ENCODE measurements around the gene SLC16A5.
"Not testable (repeated sequence)": the region's sequence is repeated elsewhere in the genome, so short reads cannot be mapped to it uniquely, and the experiment has no call there.

Gene SLC16A5

DNA sequence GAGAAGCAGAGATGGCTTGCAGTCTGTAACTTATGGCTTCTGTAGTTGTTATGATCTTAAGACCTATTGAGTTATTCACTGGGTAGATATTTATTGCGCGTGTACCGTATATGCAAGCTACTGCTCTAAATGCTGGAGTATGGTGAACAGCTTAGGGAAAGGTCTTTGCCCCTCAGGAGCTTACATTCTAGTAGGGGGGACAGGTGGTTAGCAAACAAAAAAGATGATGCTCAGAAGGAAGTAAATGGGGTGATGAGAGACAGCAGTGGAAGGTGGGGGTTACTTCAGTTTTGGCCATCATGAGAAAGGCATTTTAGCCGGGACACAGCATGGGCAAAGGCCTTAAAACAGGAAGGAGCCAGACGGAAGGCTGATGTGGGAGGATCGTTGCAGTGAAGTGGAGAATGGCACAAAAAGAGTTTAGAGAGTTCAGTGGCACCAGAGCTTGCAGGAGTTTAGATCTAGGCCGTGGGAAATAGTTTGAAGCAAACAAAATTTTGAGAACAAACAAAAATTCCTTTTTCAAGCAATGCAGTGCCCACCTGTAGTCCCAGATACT lies 24.1 kb downstream of the SLC16A5 start:
- DNase-seq (ENCODE audit: low spot score) = no peak

GRCh38 chr17:75113798-75114551 lies 26.2 kb downstream of the SLC16A5 start:
- DNase-seq (ENCODE audit: low spot score) = peak; percentile 91

DNA sequence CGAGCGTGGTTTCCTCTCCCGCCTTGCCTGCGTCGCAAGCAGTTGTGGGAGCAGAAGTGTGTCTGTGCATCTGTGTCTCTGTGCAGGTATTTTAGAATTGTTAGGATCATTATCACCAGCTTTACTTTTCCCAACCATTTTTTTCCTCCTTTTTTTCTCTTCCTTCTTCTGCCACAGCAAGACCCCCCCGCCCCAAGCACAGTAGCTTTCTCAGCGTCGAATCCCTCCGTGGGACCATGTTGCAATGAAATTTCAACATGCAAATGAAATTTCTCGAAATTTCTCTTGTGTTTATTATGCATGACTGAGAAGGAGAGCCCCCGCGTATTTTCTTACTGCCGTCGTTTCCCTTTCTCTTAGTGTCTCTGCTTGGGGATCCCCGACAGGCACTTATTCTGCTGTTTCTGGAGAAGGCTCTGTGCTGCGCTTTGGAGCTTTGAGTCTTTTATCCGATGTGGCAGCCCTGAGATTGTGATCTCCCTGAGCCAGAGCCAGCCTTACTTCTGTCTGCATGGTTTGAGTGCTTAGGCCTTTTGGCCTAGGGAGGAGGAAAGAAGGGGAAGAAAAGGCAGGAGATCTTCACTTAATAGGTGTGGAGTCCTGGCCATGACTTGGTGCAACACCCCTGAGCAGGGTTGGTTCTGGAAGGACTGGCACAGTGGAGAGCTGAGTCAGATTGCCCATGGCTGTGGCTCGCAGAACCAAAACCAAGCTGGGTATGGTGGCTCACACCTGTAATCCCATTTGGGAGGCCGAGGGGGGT lies 27.0 kb downstream of the SLC16A5 start:
- no peak for DNase-seq (ENCODE audit: low spot score)

GRCh38 chr17:75115555-75115954 lies 27.8 kb downstream of the SLC16A5 start:
- DNase-seq (ENCODE audit: low spot score) = no peak

DNA sequence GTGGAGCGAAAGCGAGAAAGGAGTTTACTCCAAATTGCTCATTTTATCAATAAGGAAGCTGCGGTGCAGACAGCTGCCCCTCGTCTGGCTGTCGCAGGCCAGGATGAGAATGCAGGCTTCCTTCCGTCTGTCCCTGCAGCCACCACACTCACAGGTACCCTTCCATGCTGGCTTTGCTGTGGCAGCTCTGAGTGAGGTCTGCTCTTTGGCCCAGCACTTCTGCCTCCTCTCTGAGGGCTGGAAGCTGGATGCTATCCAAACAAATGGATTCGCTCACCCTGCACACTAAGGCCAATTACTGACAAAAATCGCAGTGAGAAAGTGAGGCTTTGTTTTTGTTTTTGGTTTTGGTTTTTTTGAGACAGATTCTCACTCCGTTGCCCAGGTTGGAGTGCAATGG lies 29.0 kb downstream of the SLC16A5 start:
- no peak for DNase-seq (ENCODE audit: low spot score)

GRCh38 chr17:75118307-75118706 lies 30.6 kb downstream of the SLC16A5 start:
- DNase-seq (ENCODE audit: low spot score) = no peak

GRCh38 chr17:75124041-75124818 lies 36.5 kb downstream of the SLC16A5 start:
- no peak for DNase-seq (ENCODE audit: low spot score)

- no peak for DNase-seq (ENCODE audit: low spot score)
Measured at GRCh38 chr17:75124819-75125162, 37.0 kb downstream of the SLC16A5 start.

DNA sequence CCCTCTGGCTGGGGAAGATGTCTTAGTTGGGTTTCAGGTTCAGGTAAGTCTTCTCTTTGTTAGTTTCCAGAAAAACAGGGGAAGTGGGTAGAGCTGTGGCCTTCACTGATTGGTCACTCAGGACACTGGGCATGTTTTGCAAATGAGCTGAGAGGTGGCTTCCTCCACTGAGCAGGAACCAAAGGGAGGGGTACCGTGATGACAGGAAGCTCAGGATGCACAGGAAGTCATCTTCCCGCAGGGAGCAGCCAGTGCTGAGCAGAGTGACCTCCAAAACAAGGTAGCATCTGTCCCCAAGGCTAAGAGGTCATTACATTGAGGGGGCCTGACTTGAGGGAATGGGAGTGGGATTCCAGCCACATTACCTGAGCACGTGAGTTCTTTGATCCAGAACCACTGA lies 38.2 kb downstream of the SLC16A5 start:
- DNase-seq (ENCODE audit: low spot score) = no peak

DNA sequence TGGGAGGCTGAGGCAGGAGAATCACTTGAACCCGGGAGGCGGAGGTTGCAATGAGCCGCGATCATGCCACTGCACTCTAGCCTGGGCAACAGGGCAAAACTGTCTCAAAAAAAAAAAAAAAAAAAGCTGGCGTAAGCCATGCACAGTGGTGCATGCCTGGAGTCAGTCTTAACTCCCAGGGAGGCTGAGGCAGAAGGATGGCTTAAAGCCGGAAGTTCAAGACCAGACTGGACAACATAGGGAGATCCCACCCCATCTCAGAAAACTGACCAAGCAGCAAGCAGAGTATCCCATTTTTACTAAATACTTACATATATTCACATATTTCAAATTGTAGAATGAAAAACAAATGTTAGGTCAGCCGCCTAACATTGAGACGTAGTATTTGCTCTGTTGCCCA lies 39.2 kb downstream of the SLC16A5 start:
- DNase-seq (ENCODE audit: low spot score) = no peak

DNA sequence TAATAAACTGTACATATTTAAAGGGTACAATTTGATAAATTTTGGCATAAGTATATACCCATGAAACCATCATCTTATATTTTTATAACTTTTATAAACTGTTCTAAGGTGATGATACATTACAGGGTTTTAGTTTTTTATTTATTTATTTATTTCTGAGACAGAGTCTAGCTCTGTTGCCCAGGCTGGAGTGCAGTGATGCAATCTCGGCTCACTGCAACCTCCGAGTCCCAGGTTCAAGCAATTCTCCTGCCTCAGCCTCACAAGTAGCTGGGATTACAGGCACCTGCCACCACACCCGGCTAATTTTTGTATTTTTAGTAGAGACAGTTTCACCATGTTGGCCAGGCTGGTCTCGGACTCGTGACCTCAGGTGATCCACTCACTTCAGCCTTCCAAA lies 40.2 kb downstream of the SLC16A5 start:
- DNase-seq (ENCODE audit: low spot score) = not testable (repeated sequence)

DNA sequence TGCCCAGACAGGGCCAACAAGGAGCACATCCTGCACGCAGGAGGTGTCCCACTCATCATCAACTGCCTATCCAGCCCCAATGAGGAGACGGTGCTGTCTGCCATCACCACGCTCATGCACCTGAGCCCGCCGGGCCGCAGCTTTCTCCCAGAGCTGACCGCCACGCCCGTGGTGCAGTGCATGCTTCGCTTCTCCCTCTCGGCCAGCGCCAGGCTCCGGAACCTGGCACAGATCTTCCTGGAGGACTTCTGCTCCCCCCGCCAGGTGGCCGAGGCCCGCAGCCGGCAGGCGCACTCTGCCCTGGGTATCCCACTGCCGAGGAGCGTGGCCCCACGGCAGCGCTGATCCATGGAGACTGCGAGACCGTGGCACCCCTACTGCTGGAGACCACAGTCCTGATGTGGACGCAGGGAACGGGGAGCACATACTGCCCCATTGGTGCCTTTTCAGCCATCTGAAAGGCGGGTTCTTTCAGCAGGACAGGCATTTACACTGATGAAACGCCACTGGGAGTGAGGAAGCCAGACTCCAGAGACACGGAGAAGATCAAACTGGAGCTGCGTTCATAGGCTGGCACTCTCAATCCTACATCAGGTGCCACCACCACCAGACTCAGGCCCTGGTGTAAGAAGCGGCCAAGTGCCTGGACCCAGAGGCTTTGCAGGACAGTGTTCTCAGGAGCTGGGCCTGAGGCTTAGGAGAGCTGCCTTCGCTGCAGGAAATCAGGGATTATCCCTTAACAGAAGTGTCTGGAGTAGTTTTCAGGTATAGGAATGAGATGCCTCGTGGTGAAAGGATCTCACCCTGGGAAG lies 41.1 kb downstream of the SLC16A5 start:
- no peak for DNase-seq (ENCODE audit: low spot score)

DNA sequence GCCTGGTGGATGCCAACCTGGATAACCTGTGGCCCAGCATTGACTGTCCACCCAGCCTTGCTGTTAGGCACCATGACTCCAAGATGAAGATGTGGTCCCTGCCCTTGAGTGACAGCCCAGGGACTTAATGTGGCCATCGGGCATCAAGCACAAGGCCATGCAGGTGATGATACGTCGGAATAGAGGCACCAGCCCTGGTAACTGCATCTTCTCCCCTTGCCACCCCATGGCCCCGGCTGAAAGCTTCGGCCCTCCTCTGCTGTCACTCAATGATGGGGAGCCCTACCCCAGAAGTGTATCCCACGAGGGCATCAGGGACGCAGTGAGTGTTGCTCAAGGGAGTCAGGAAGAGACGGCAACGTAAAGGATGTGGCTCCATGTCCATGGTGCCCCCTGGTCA lies 41.8 kb downstream of the SLC16A5 start:
- DNase-seq (ENCODE audit: low spot score) = no peak

GRCh38 chr17:75130059-75130631 lies 42.4 kb downstream of the SLC16A5 start:
- no peak for DNase-seq (ENCODE audit: low spot score)

DNA sequence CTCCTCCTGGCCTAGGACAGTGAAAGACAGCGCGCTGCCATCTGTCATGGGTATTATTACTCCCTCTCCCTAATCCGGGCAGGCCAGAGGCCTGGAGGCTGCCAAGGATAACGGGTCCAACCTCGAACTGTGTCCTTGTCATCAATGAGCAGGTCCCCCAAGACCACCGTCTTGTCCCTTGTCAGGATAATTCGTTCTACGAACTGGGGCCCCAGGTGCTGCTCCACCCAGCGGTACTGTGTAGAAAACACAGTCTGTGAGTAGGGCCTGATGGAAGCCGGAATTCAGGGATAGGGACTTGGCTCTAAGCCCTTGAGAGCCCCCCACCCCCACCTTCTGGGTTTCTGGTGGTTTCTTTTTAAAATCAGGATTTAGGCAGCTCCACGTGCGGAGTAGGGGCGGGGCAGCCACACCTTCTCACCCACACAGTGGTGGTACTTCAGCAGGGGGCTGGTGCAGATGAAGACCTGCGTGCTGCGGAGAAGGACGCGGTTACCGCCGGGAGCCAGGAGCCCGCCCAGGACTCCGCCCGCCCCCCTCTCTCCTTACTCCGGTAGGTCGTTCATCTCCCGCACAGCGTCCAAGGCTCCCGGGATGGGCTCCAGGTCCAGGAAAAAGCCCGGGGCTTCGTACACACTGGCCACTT lies 43.0 kb downstream of the SLC16A5 start:
- DNase-seq (ENCODE audit: low spot score) = no peak

- peak; percentile 71 for DNase-seq (ENCODE audit: low spot score)
Measured at GRCh38 chr17:75131278-75132017, 43.7 kb downstream of the SLC16A5 start, which contains the start of gene NT5C. Gene NT5C (minus strand): TSS chr17:75131742. CDS start chr17:75131707, 35 bp downstream.

DNA sequence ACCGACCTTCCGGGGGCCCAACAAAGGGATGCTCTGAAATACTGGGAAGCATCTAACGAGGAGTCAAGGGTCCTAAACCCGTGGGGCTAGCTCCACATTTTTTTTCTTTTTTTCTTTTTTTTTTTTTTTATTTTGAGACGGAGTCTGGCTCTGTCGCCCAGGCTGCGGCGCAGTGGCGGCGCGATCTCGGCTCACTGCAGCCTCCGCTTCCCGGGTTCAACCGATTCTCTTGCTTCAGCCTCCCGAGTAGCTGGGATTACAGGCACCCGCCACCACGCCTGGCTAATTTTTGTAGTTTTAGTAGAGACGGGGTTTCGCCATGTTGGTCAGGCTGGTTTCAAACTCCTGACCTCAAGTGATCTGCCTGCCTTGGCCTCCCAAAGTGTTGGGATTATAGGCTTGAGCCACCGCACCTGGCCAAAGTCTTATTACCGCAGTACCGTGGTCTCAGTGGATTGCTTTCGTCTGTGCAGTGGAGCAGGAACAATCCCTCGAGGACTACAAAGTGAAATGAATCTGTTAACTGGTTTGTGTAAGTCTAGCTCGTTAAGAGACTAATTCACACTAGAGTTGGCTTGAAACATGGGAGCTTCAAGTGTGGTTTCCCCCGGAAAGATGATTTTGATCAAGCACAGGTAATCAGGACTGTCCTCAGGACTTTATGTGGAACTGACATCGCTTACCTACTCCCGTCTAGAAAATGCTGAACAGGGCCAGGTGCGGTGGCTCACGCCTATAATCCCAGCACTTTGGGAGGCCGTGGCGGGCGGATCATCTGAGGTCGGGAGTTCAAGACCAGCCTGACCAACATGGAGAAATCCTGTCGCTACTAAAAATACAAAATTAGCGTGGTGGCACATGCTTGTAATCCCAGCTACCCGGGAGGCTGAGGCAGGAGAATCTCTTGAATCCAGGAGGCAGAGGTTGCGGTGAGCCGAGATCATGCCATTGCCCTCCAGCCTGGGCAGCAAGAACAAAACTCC lies 44.6 kb downstream of the SLC16A5 start:
- DNase-seq (ENCODE audit: low spot score) = not testable (repeated sequence)

DNA sequence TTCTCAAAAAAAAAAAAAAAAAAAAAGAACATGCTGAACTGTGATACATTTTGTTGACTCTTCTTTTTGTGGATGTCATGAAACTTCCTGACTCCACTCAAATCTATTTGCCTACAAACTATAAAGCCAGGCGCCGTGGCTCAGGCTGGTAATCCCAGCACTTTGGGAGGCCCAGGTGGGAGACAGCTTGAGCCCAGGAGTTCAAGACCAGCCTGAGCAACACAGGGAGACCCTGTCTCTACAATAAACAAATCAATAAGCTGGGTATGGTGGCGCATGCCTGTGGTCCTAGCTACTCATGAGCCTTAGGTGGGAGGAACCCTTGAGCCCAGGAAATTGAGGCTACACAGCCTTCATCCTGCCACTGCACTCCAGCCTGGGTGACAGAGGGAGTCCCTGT lies 45.2 kb downstream of the SLC16A5 start:
- no peak for DNase-seq (ENCODE audit: low spot score)

Data from globus pallidus (tissue), 1 donor.